ENCODE data around the gene DDR1.

The DDR1 gene

DNA sequence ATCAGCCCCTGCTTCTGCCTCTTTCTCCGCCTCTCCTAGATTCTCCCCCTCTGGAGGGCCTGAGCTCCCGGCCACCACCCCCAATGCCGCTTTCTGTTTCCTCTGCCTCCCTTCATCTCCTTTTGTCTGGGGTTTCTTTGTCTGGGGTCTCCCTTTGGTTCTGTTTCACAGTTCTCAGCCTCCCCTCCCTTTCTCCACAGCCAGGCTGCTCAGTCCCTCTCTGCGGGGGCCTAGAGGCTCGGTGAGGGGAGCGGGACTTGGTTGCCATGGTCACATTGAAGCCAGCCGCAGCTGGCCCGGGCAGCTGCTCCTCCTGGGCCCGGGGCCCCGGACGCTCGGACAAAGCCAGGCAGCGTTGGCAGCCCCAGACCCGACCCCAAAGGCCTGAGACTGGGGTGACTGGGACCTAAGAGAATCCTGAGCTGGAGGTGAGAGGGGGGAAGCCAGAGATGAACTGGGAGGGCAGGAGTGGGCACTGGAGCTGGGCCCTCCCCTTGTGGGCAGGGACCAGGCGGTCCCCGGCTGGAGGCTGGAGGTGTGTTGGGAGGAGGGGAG is 3.5 kb upstream of the DDR1 start:
- TF ChIP-seq, protein P1, sequence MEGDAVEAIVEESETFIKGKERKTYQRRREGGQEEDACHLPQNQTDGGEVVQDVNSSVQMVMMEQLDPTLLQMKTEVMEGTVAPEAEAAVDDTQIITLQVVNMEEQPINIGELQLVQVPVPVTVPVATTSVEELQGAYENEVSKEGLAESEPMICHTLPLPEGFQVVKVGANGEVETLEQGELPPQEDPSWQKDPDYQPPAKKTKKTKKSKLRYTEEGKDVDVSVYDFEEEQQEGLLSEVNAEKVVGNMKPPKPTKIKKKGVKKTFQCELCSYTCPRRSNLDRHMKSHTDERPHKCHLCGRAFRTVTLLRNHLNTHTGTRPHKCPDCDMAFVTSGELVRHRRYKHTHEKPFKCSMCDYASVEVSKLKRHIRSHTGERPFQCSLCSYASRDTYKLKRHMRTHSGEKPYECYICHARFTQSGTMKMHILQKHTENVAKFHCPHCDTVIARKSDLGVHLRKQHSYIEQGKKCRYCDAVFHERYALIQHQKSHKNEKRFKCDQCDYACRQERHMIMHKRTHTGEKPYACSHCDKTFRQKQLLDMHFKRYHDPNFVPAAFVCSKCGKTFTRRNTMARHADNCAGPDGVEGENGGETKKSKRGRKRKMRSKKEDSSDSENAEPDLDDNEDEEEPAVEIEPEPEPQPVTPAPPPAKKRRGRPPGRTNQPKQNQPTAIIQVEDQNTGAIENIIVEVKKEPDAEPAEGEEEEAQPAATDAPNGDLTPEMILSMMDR (IDR thresholded peaks at IDR 0.05; ENCODE audit: low read depth, low read length), result no peak
- Histone ChIP-seq H3K4me1 (peaks cover 27% of the 10 kb centered on the region), H3K36me3 (no peaks in the 10 kb centered on the region), H3K9me3 (no peaks in the 10 kb centered on the region), H3K27me3 (no peaks in the 10 kb centered on the region), H3K4me3 (ENCODE audit: low read depth, low read length) (no peak overlapping the region)
- no peak for DNase-seq

DNA sequence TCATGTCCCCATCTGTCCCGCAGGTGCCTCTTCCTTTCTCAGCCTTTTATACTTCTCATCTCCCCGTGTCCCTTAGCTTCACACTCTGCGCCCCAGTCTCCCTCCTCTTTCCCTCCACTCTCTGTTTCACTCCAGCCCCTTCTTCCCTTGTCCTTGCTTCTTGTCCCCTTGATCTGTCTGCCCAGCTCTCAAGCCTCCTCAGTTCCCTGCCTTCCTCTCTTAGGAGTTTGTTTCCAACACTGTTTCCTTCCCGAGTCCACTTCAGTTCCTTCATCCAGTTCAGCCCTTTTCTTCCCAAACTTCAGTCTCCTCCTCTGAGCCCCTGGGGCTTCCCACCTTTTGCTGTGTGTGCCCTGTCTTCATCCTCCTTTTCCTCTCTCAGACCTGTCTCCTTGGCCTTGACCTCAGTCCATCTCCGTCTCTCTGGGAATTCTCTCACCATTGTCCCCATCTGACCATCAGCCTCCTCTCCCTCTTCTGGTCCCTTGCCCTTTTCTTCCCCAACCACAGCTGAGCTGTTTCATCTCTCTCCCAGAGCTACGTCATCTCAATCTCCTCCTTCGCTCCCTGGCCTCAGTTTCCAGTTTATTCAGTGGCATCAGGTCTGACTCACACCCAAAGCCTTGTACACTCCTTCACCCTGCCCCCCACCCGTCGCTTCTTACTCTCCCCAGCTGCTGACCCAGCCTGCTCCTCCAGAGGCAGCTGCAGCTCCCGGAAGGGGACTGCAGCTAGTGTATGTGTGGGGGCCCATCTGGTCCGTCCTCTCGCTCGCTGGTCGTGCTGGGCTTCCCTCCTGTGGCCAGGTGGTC is 2.7 kb upstream of the DDR1 start:
- no peaks in the 10 kb centered on the region for H3K27me3 ChIP-seq
- TF ChIP-seq, protein P1 (IDR thresholded peaks at IDR 0.05; ENCODE audit: low read depth, low read length), result no peak
- H3K36me3 ChIP-seq, result no peaks in the 10 kb centered on the region
- no peak for DNase-seq
- no peak overlapping the region for H3K4me3 ChIP-seq (ENCODE audit: low read depth, low read length)
- no peaks in the 10 kb centered on the region for H3K9me3 ChIP-seq
- peaks cover 31% of the 10 kb centered on the region for H3K4me1 ChIP-seq

DNA sequence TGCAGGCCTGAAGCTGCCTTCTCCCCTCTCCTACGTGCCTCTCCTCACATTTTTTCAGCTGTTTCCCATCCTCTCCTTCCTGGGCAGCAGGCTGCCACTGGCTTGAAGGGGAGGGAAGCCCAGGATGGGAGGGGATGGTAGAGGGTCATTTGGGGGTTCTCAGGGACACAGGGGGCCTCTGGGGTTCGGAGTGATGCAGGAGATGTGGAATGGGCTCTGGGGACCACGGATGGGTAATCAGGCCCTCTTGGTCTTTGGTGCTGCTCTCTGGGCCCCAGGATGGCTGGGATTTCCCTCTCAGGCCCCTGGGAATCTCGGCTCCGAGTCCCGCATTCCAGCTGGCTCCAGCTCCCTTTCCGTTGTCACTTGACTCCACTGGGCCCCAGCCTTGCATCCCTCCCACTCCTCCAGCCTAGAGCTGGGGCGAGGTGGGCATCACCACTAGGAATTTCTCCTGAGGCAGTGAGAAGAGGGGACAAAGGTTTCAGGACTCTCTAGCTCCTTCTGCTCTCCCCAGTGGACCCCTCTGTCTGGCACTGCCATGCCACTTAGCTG is 2.0 kb upstream of the DDR1 start:
- TF ChIP-seq, protein P1 (IDR thresholded peaks at IDR 0.05; ENCODE audit: low read depth, low read length), result no peak
- H3K4me3 ChIP-seq (ENCODE audit: low read depth, low read length), result no peak overlapping the region
- H3K4me1 ChIP-seq, result peaks cover 33% of the 10 kb centered on the region
- H3K36me3 ChIP-seq, result no peaks in the 10 kb centered on the region
- no peak for DNase-seq
- H3K27me3 ChIP-seq, result no peaks in the 10 kb centered on the region
- no peaks in the 10 kb centered on the region for H3K9me3 ChIP-seq

DNA sequence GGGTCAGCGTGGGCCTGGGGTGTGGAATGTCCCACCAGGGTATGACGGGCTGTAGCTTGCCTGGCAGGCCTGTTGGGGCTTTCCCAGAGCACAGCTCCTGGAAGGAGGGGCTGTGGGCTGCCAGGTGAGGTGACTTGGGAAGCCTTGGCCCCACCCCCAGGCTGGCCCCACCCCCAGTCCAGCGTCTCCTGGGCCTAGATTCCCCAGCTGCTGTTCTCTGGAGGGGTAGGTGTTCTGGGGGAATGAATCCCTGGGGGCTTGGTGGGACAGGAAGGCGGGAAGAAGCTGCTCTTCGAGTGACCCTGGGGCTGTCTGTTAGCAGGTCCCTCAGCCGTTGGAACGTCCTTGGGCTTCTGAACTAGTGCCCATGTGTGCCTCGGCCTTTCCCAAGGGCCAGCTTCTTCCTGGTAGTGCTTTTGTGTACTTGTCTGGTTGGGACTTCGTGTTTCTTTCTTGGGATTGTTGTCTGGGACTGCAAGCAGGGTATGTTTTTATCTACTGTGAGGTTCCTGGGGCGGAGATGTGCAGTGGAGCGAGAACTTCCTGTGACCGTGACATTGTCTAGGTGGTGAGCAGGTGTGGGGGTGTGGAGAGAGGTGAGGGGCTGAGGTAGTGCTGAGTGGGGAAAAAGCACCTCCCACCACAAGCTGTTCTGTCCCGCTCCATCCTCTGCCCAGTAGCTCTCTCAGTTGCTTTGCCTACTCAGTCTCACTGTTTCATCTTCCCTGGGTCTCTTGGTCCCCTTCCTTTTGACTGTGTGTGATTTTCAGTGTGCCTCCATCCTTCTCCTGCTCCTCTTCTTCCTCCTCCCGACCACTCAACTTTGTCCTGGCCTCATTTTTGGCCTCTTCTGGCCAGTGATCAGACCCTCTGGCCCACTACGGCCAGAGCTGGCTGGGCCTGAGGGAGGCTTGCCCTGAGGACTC is 1.3 kb upstream of the DDR1 start:
- TF ChIP-seq, protein P1 (IDR thresholded peaks at IDR 0.05; ENCODE audit: low read depth, low read length), result no peak
- H3K36me3 ChIP-seq, result no peaks in the 10 kb centered on the region
- no peaks in the 10 kb centered on the region for H3K9me3 ChIP-seq
- no peak for DNase-seq
- no peaks in the 10 kb centered on the region for H3K27me3 ChIP-seq
- peaks cover 33% of the 10 kb centered on the region for H3K4me1 ChIP-seq
- no peak overlapping the region for H3K4me3 ChIP-seq (ENCODE audit: low read depth, low read length)

DNA sequence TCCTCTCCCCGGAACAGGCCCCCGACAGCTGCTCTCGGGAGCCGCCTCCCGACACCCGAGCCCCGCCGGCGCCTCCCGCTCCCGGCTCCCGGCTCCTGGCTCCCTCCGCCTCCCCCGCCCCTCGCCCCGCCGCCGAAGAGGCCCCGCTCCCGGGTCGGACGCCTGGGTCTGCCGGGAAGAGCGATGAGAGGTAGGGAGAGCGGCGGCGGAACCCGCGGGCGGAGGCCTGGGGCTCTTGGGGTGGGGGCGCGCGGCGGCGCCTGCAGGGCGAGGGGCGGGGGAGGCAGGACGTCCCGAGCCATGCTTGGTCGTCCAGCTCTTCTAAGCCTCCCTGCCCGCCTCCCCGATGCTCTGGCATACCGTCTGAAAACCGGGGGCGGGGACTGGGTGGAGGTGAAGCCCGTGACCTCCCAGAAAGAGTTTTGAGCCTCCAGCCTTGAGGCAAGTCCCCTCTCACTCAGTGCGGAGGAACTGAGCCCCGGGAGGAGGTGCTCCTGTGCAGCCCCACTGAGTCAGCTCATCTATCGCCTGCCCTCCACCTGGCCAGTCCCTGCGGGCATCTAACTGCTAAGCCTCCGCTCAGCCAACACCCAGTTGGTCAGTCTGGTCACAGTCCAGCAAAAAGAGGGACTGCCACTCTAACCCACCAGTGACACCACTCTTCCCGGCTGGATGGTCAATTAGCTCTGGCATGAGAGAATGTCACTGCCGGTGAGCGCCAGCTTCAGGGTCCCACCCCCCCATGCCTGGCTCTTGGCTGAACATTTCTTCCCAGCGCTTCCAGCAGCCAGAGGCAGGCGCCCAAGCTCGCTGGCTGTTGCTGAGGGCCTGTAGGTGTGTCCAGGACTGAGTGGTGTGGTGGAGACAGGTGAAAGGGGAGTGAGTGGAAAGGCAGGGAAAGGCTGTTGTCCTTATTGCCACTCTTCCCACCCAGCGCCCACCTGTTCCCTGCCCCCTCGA is 482 bp downstream of the DDR1 start:
- TF ChIP-seq, protein P1 (IDR thresholded peaks at IDR 0.05; ENCODE audit: low read depth, low read length), result no peak
- Histone ChIP-seq H3K36me3 (no peaks in the 10 kb centered on the region), H3K9me3 (no peaks in the 10 kb centered on the region), H3K27me3 (no peaks in the 10 kb centered on the region), H3K4me1 (peaks cover 33% of the 10 kb centered on the region), H3K4me3 (ENCODE audit: low read depth, low read length) (peak overlapping the region; percentile 71)
- DNase-seq, result peak; percentile 43
